Tibial nerve (tissue), 4 donors: ENCODE data around the gene GABRB1. TPM values are rescaled to one million over a fixed set of nuclear protein-coding genes. Genes with fewer than 3 reads are reported as not detected.

ENCODE experiments used
- DNase-seq, 2 donors: peaks; one replicate each; pipeline ENCODE4 v3.0.0-alpha.2; 2019; ENCODE audit warnings: low spot score in 2 of 2
- H3K27ac ChIP-seq, 4 donors: fragments of 200-600 bp; sonication (generic) in 3 of 4; one replicate each; pipeline ENCODE4 v1.5.1; 2017 to 2019; ENCODE audit warnings: mild to moderate bottlenecking in 1 of 4
- H3K27me3 ChIP-seq, 2 donors: fragments of 200-600 bp; sonication (generic) in 1 of 2; one replicate each; pipeline versions ENCODE4 v1.5.1 to v1.6.0; 2017 to 2019
- H3K36me3 ChIP-seq, 3 donors: fragments of 200-600 bp; sonication (generic); one replicate each; pipeline ENCODE4 v1.5.1; 2018 to 2019
- H3K4me1 ChIP-seq, 4 donors: fragments of 200-600 bp; sonication (generic) in 3 of 4; one replicate each; pipeline ENCODE4 v1.5.1; 2017 to 2019
- H3K4me3 ChIP-seq, 4 donors: fragments of 200-600 bp; sonication (generic) in 3 of 4; one replicate each; pipeline ENCODE4 v1.5.1; 2017 to 2019; ENCODE audit warnings: mild to moderate bottlenecking in 1 of 4, moderate library complexity in 1 of 4
- H3K9me3 ChIP-seq, 4 donors: fragments of 200-600 bp; sonication (generic) in 3 of 4; one replicate each; pipeline ENCODE4 v1.5.1; 2017 to 2019
- EP300 ChIP-seq, 2 donors: sonication (generic); formaldehyde crosslinking; IDR thresholded peaks; one replicate each; pipeline ENCODE4 v1.6.1; 2017; ENCODE audit warnings: antibody characterized with exemption in 2 of 2, mild to moderate bottlenecking in 1 of 2
- POLR2A ChIP-seq, 2 donors: fragments of 450-650 bp; IDR thresholded peaks; one replicate each; pipeline ENCODE4 v1.6.1; 2017; ENCODE audit warnings: antibody characterized with exemption in 2 of 2, mild to moderate bottlenecking in 2 of 2, moderate library complexity in 2 of 2
- WGBS, 2 donors: methylation state at CpG; one replicate each; pipeline ENCODE4 v1.1.5; 2018; 5-methylcytosine and 5-hydroxymethylcytosine counted together
- total RNA-seq, 4 donors: library from RNA; depleted of rRNA; stranded (reverse); fragments of >200 nt; gene quantifications; one replicate each; pipeline ENCODE4 v1.1.0, GENCODE V29; 2016
- TF ChIP-seq, protein P1 (sequence below), 5 experiments: fragments of 200-600 bp in 3 of 5; fragments of 450-650 bp in 2 of 5; sonication (generic) in 3 of 5; IDR thresholded peaks; one replicate each; pipeline ENCODE4 v1.5.1; 2016 to 2019; ENCODE audit warnings: antibody characterized with exemption in 5 of 5, mild to moderate bottlenecking in 3 of 5, moderate library complexity in 2 of 5

The GABRB1 gene
- total RNA-seq, 4 donors from 2014 or later: not detected

DNA sequence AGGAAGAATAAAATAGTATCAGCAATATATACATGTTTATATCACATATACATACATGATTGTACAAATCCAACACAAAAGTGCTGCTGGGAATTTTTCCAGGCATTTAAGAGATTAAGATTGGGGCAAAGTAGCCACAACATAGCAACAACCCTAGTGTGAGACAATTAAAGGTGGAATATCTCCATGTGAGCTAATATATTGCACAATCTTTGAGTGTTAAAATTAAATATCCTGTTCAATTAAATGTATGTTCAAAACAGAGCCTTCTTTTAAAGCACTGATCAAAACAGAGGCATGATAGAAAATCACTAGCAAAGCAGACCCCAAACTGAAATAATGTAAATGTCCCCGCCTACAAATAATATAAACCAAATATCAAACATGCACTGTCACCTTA, 97.6 kb downstream of the GABRB1 start:
- Histone ChIP-seq H3K27ac (no peak overlapping the region), H3K4me1 (no peaks in the 10 kb centered on the region), H3K27me3 (no peaks in the 10 kb centered on the region), H3K9me3 (no peaks in the 10 kb centered on the region), H3K4me3 (no peak overlapping the region), H3K36me3 (no peaks in the 10 kb centered on the region)
- 96 to 100% methylated on average over 1 of the region's 1 CpG for WGBS, 2 donors
- no peak for DNase-seq
- TF ChIP-seq, protein P1, sequence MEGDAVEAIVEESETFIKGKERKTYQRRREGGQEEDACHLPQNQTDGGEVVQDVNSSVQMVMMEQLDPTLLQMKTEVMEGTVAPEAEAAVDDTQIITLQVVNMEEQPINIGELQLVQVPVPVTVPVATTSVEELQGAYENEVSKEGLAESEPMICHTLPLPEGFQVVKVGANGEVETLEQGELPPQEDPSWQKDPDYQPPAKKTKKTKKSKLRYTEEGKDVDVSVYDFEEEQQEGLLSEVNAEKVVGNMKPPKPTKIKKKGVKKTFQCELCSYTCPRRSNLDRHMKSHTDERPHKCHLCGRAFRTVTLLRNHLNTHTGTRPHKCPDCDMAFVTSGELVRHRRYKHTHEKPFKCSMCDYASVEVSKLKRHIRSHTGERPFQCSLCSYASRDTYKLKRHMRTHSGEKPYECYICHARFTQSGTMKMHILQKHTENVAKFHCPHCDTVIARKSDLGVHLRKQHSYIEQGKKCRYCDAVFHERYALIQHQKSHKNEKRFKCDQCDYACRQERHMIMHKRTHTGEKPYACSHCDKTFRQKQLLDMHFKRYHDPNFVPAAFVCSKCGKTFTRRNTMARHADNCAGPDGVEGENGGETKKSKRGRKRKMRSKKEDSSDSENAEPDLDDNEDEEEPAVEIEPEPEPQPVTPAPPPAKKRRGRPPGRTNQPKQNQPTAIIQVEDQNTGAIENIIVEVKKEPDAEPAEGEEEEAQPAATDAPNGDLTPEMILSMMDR (IDR thresholded peaks at IDR 0.05): no peak
- no peak for TF ChIP-seq POLR2A (IDR thresholded peaks at IDR 0.05)
- TF ChIP-seq EP300 (IDR thresholded peaks at IDR 0.05): no peak

DNA sequence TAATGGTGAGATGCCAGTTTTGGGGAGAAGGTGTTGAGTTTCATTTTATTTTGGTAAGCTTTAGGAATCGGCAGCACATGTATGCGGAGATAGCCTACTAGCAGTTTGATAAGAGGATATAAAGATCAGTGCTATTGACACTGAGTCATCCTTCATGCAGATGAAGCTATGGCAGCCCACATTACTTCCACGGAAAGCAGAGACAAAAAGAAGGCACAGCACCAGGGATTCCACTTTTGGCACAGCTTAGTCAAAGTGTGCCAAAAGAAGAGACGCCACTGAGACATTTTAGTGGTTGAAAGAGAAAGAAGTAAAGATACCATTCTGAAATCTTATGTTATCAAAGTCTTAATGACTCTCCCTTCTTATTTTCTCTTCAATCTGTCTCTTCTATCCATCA, 103.8 kb downstream of the GABRB1 start:
- H3K4me1 ChIP-seq: no peaks in the 10 kb centered on the region
- TF ChIP-seq POLR2A (IDR thresholded peaks at IDR 0.05) (no peak), EP300 (IDR thresholded peaks at IDR 0.05) (no peak)
- TF ChIP-seq, protein P1 (IDR thresholded peaks at IDR 0.05): no peak
- DNase-seq: no peak
- H3K27me3 ChIP-seq: no peaks in the 10 kb centered on the region
- 90 to 93% methylated on average over 4 of the region's 4 CpGs for WGBS, 2 donors
- H3K36me3 ChIP-seq: no peaks in the 10 kb centered on the region
- H3K9me3 ChIP-seq: no peaks in the 10 kb centered on the region
- H3K4me3 ChIP-seq: no peak overlapping the region
- H3K27ac ChIP-seq: no peak overlapping the region

DNA sequence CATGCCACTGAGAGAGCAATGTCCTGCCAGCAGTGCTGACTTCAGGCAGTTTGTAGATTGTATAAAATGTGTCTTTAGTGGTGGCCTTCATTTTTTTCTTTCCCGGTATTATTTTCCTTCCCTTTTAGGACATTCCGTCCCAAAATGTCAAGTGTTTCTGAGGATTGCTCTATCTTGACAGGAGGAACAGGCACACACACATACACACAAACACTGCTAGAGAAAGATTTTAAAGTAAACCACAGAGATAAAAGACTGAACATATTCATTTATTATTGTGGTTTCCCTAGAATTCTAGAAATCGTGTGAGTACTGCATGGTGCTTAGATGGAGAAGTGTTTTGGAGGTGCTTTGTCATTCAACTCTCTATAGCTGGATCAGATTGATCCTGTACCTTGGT, 111.9 kb downstream of the GABRB1 start:
- TF ChIP-seq, protein P1 (IDR thresholded peaks at IDR 0.05): no peak
- no peak for TF ChIP-seq POLR2A (IDR thresholded peaks at IDR 0.05)
- no peak for TF ChIP-seq EP300 (IDR thresholded peaks at IDR 0.05)
- WGBS, 2 donors: 74 to 79% methylated on average over 3 of the region's 3 CpGs
- H3K4me1 ChIP-seq: no peaks in the 10 kb centered on the region
- H3K27me3 ChIP-seq: no peaks in the 10 kb centered on the region
- DNase-seq: no peak
- H3K36me3 ChIP-seq: no peaks in the 10 kb centered on the region
- no peak overlapping the region for H3K4me3 ChIP-seq
- H3K9me3 ChIP-seq: no peaks in the 10 kb centered on the region
- no peak overlapping the region for H3K27ac ChIP-seq

DNA sequence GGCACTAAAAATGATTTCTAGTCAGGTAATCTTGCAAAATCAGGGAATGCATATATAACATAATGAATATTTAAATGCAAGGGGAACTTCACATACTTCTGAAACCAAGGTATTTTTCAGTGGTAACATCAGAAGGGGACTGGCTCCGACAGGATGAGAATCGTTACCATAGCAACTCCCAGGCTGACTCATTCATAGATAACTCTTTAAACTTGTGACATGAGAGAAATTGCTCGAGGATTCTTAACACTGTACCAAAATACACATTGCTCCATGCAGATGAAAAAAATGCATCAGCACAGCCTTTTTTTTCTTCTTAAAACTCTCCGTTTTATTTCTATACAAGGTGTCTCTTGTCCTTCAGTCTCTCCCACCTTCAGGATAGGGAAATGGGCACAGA, 114.3 kb downstream of the GABRB1 start:
- no peaks in the 10 kb centered on the region for H3K27me3 ChIP-seq
- no peaks in the 10 kb centered on the region for H3K4me1 ChIP-seq
- H3K27ac ChIP-seq: no peak overlapping the region
- no peak overlapping the region for H3K4me3 ChIP-seq
- TF ChIP-seq EP300 (IDR thresholded peaks at IDR 0.05) (no peak), POLR2A (IDR thresholded peaks at IDR 0.05) (no peak)
- TF ChIP-seq, protein P1 (IDR thresholded peaks at IDR 0.05): no peak
- no peak for DNase-seq
- WGBS, 2 donors: 35 to 38% methylated on average over 4 of the region's 4 CpGs
- no peaks in the 10 kb centered on the region for H3K36me3 ChIP-seq
- no peaks in the 10 kb centered on the region for H3K9me3 ChIP-seq

DNA sequence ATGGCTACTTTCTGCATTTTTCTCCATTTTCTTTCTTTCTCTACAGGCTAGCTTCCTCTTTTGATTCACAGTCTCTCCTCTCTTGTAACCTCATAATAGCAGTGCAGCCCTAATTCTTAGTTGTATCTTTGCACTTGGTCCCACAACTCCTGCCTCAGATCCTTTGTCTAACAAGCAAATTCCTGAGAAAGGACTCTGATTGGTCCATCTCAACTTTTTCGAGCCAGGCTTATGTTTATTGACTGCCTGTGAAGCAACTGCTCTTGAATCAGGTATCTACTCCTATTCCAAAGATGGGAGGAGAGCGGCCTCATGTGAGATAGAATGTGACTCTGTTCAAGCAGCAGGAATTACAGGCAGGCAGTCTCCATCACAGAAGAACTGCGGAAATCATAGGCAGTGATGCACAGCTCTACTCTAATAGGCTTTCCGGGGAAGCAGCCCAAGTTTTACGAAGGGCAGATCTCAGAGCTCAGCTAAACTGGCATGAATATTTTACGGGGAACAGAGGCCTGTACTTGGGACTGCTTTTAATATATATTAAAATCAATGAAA, 123.5 kb downstream of the GABRB1 start:
- H3K4me1 ChIP-seq: no peaks in the 10 kb centered on the region
- WGBS, 2 donors: 71 to 75% methylated on average over 6 of the region's 6 CpGs
- H3K27ac ChIP-seq: no peak overlapping the region
- no peaks in the 10 kb centered on the region for H3K27me3 ChIP-seq
- H3K9me3 ChIP-seq: no peaks in the 10 kb centered on the region
- no peaks in the 10 kb centered on the region for H3K36me3 ChIP-seq
- DNase-seq: no peak
- TF ChIP-seq, protein P1 (IDR thresholded peaks at IDR 0.05): no peak
- no peak for TF ChIP-seq POLR2A (IDR thresholded peaks at IDR 0.05)
- no peak for TF ChIP-seq EP300 (IDR thresholded peaks at IDR 0.05)
- no peak overlapping the region for H3K4me3 ChIP-seq
